Fibroblast of skin of right quadriceps (primary cell): Measurements from ENCODE around the gene BAIAP2L1.
A peak's percentile ranks its signal among the peaks of the same experiment; 100 is the strongest.
"Not testable (repeated sequence)": the region's sequence is repeated elsewhere in the genome, so short reads cannot be mapped to it uniquely, and the experiment has no call there.

ENCODE experiments used
- DNase-seq: peaks from one replicate; pipeline ENCODE4 v3.0.0-alpha.2; 2013

The BAIAP2L1 gene

GRCh38 chr7:98400542-98401340 lies at the start of gene BAIAP2L1:
BAIAP2L1 (minus strand) TSS chr7:98401090; CDS start chr7:98400852, 238 bp downstream.
- DNase-seq, result peak; percentile 68

- DNase-seq, result no peak
Observed at GRCh38 chr7:98448766-98449165, 47.9 kb upstream of the BAIAP2L1 start.

- DNase-seq, result not testable (repeated sequence)
Observed at GRCh38 chr7:98440992-98441391, 40.1 kb upstream of the BAIAP2L1 start.

GRCh38 chr7:98439484-98439883 lies 38.6 kb upstream of the BAIAP2L1 start:
- DNase-seq, result no peak

- no peak for DNase-seq
Observed at GRCh38 chr7:98434087-98434486, 33.2 kb upstream of the BAIAP2L1 start.

- no peak for DNase-seq
Observed at GRCh38 chr7:98429799-98430198, 28.9 kb upstream of the BAIAP2L1 start.

- DNase-seq, result peak; percentile 48
Observed at GRCh38 chr7:98423043-98423442, 22.2 kb upstream of the BAIAP2L1 start.

GRCh38 chr7:98420966-98421612 lies 20.2 kb upstream of the BAIAP2L1 start:
- DNase-seq, result no peak

- not testable (repeated sequence) for DNase-seq
Observed at GRCh38 chr7:98419988-98420387, 19.1 kb upstream of the BAIAP2L1 start.

GRCh38 chr7:98419316-98419691 lies 18.4 kb upstream of the BAIAP2L1 start:
- not testable (repeated sequence) for DNase-seq

GRCh38 chr7:98418636-98419315 lies 17.9 kb upstream of the BAIAP2L1 start:
- DNase-seq, result peak; percentile 94

GRCh38 chr7:98418271-98418635 lies 17.4 kb upstream of the BAIAP2L1 start:
- DNase-seq, result peak; percentile 37

GRCh38 chr7:98417604-98418270 lies 16.8 kb upstream of the BAIAP2L1 start:
- DNase-seq, result peak; percentile 36

GRCh38 chr7:98414205-98414900 lies 13.5 kb upstream of the BAIAP2L1 start:
- DNase-seq, result no peak

- DNase-seq, result not testable (repeated sequence)
Observed at GRCh38 chr7:98413655-98414054, 12.8 kb upstream of the BAIAP2L1 start.

- no peak for DNase-seq
Observed at GRCh38 chr7:98409843-98410242, 9.0 kb upstream of the BAIAP2L1 start.

GRCh38 chr7:98408146-98408545 lies 7.3 kb upstream of the BAIAP2L1 start:
- DNase-seq, result not testable (repeated sequence)

- DNase-seq, result no peak
Observed at GRCh38 chr7:98406827-98407226, 5.9 kb upstream of the BAIAP2L1 start.

GRCh38 chr7:98404840-98405239 lies 4.0 kb upstream of the BAIAP2L1 start:
- DNase-seq, result no peak

GRCh38 chr7:98399890-98400541 lies 874 bp downstream of the BAIAP2L1 start:
- DNase-seq, result peak; percentile 65

- peak; percentile 38 for DNase-seq
Observed at GRCh38 chr7:98399462-98399861, 1.4 kb downstream of the BAIAP2L1 start.
